GM12878 (cell line): ENCODE data around the gene ANKRD40CL. TPM values are rescaled to one million over a fixed set of nuclear protein-coding genes. Genes with fewer than 3 reads are reported as not detected.

ENCODE experiments used
- ATAC-seq: fragments of 200-7000 bp; cut with Tn5 transposase; 3 replicates; pipeline ENCODE4 v1.9.1; 2020; ENCODE audit warnings: mild to moderate bottlenecking, moderate library complexity
- BruUV-seq: library from RNA; stranded (reverse); fragments of 400-500 nt; replicated peaks from 2 replicates; lab custom pipeline; 2021; lab: Mats Ljungman, UMichigan
- CTCF ChIA-PET: fragments of 300-600 bp; sonication (Branson Sonifier 250); formaldehyde crosslinking; extraction: SDS; loops from one replicate; lab custom pipeline; 2021; ENCODE audit warnings: inconsistent platforms; lab: Yijun Ruan, JAX
- POLR2A ChIA-PET: fragments of 350-600 bp; formaldehyde crosslinking; extraction: SDS; loops from one replicate; lab custom pipeline; 2021; ENCODE audit warnings: inconsistent platforms; lab: Charles Lee
- RAD21 ChIA-PET: fragments of 300-600 bp; sonication (Branson Sonifier 250); formaldehyde crosslinking; loops from one replicate; lab custom pipeline; 2023; ENCODE audit warnings: antibody characterized with exemption; ENCODE audit not compliant: unreplicated experiment; lab: Charles Lee
- SMC1A ChIA-PET: fragments of 300-600 bp; sonication (Branson Sonifier 250); formaldehyde crosslinking; loops from one replicate; lab custom pipeline; 2023; ENCODE audit not compliant: unreplicated experiment, uncharacterized antibody; lab: Charles Lee
- DNase-seq: peaks from one replicate; pipeline ENCODE4 v3.0.0-alpha.2; 2011; ENCODE audit warnings: low read depth, low spot score
- FAIRE-seq: peaks from 3 replicates; lab custom pipeline; 2011; peaks lifted over from hg19 to GRCh38; lab: Jason Lieb, UNC
- H2AFZ ChIP-seq: 2 replicates; pipeline ENCODE4 v1.6.0; 2011; ENCODE audit warnings: low read depth, low read length, control low read depth; ENCODE audit not compliant: control insufficient read depth
- H3K27ac ChIP-seq: 2 replicates; pipeline ENCODE4 v1.5.1; 2011; ENCODE audit warnings: control low read depth; ENCODE audit not compliant: control insufficient read depth, insufficient read depth
- H3K27me3 ChIP-seq, 2 experiments: replicated peaks in 1 of 2; 2 replicates each; pipeline versions ENCODE4 v1.6.0 to v1.6.1; 2011; ENCODE audit warnings: low read length in 1 of 2; ENCODE audit not compliant: control insufficient read depth in 2 of 2, insufficient read depth in 2 of 2
- H3K36me3 ChIP-seq, 2 experiments: 2 replicates each; pipeline ENCODE4 v1.5.1; 2011; ENCODE audit warnings: low read length in 1 of 2; ENCODE audit not compliant: control insufficient read depth in 2 of 2, insufficient read depth in 2 of 2
- H3K4me1 ChIP-seq: 2 replicates; pipeline ENCODE4 v1.6.1; 2011; ENCODE audit warnings: mild to moderate bottlenecking, low read length, moderate library complexity, mixed read lengths; ENCODE audit not compliant: control insufficient read depth, insufficient read depth
- H3K4me2 ChIP-seq: 2 replicates; pipeline ENCODE4 v1.6.0; 2011; ENCODE audit warnings: control low read depth; ENCODE audit not compliant: control insufficient read depth, insufficient read depth
- H3K4me3 ChIP-seq: fragments of 200-600 bp; sonication (generic); 2 replicates; pipeline ENCODE4 v1.5.1; 2016
- H3K79me2 ChIP-seq: 2 replicates; pipeline ENCODE4 v1.6.0; 2011; ENCODE audit warnings: low read length; ENCODE audit not compliant: control insufficient read depth, insufficient read depth
- H3K9ac ChIP-seq: 2 replicates; pipeline ENCODE4 v1.8.0; 2011; ENCODE audit warnings: low read length, control low read depth, mixed read lengths; ENCODE audit not compliant: control insufficient read depth, insufficient read depth
- H3K9me3 ChIP-seq: replicated peaks from 3 replicates; pipeline ENCODE4 v1.5.1; 2011; ENCODE audit warnings: mild to moderate bottlenecking, low read length; ENCODE audit not compliant: control insufficient read depth, insufficient read depth
- H4K20me1 ChIP-seq: 2 replicates; pipeline ENCODE4 v1.6.0; 2011; ENCODE audit not compliant: control insufficient read depth, insufficient read depth
- HCFC1 ChIP-seq: fragments of 150-350 bp; IDR thresholded peaks from 2 replicates; pipeline ENCODE4 v1.6.1; 2014; ENCODE audit warnings: low read length
- MXI1 ChIP-seq: fragments of 150-350 bp; IDR thresholded peaks from 2 replicates; pipeline ENCODE4 v1.6.1; 2011; ENCODE audit warnings: low read depth, mild to moderate bottlenecking, inconsistent platforms, low read length, improper control_type of control experiment
- NKRF ChIP-seq: fragments of 450-650 bp; conservative IDR thresholded peaks from 2 replicates; pipeline ENCODE4 v1.6.1; 2017; ENCODE audit warnings: mild to moderate bottlenecking, moderate library complexity
- NR2F1 ChIP-seq: fragments of 450-650 bp; conservative IDR thresholded peaks from 2 replicates; pipeline ENCODE4 v1.6.1; 2017; ENCODE audit warnings: mild to moderate bottlenecking
- RAD21 ChIP-seq: IDR thresholded peaks from 2 replicates; pipeline ENCODE4 v1.6.1; 2011; ENCODE audit warnings: mild to moderate bottlenecking, low read depth, low read length, moderate library complexity; ENCODE audit not compliant: insufficient read depth
- RFX5 ChIP-seq: IDR thresholded peaks from 2 replicates; pipeline ENCODE4 v1.6.1; 2011; ENCODE audit warnings: low read depth, low read length, improper control_type of control experiment
- SMARCA5 ChIP-seq: fragments of 450-650 bp; IDR thresholded peaks from 2 replicates; pipeline ENCODE4 v1.6.1; 2017; ENCODE audit warnings: mild to moderate bottlenecking
- ZNF622 ChIP-seq: fragments of 450-650 bp; IDR thresholded peaks from 2 replicates; pipeline ENCODE4 v1.6.1; 2017; ENCODE audit warnings: mild to moderate bottlenecking, inconsistent platforms
- WGBS: methylation state at CpG from one replicate; pipeline ENCODE4 v1.1.6; 2016; ENCODE audit warnings: low lambda C conversion rate; ENCODE audit not compliant: insufficient replicate concordance, insufficient coverage; ENCODE audit errors: missing lambda C conversion rate; 5-methylcytosine and 5-hydroxymethylcytosine counted together
- in situ Hi-C: fragments of 300-500 bp; cut with MboI; formaldehyde crosslinking; loops from 9 replicates; pipeline ENCODE4 v1.14.3; 2018; ENCODE audit warnings: mixed read lengths
- intact Hi-C: fragments of 100-400 bp; cut with micrococcal nuclease; formaldehyde crosslinking; loops from one replicate; pipeline ENCODE4 v1.14.2; 2022; ENCODE audit not compliant: unreplicated experiment
- polyA plus RNA-seq, 11 experiments: library from polyadenylated mRNA; depleted of rRNA in 4 of 11; unstranded in 6 of 11; stranded (reverse) in 5 of 11; fragments of >200 nt; fragmentation: Nextera tagmentation in 4 of 11; fragmentation: Illumina TruSeq in 1 of 11; extraction: Ambion mirVana in 4 of 11; extraction: Trizol in 1 of 11; gene quantifications; 1 replicate in 1 of 11; 2 replicates in 10 of 11; pipeline versions ENCODE4 v1.2.1 to v1.2.3, GENCODE V29; 2011 to 2016; ENCODE audit warnings: inconsistent platforms in 2 of 11, missing spikeins in 2 of 11, low read depth in 1 of 11
- total RNA-seq, 4 experiments: library from RNA; depleted of rRNA in 3 of 4; stranded (reverse); fragments of >200 nt in 3 of 4; fragmentation: Illumina TruSeq in 1 of 4; extraction: Trizol in 1 of 4; gene quantifications; 2 replicates each; pipeline versions ENCODE4 v1.2.1 to v1.2.3, GENCODE V29; 2013 to 2021
- TF ChIP-seq, protein P1 (sequence below): fragments of 450-650 bp; IDR thresholded peaks from 2 replicates; pipeline ENCODE4 v1.6.1; 2017; ENCODE audit warnings: mild to moderate bottlenecking, moderate library complexity

The ANKRD40CL gene
- total and polyA plus RNA-seq, 10 of the 15 experiments (the other 5 are each of a cell fraction or from before 2014, with no cell fraction given), result not detected

DNA sequence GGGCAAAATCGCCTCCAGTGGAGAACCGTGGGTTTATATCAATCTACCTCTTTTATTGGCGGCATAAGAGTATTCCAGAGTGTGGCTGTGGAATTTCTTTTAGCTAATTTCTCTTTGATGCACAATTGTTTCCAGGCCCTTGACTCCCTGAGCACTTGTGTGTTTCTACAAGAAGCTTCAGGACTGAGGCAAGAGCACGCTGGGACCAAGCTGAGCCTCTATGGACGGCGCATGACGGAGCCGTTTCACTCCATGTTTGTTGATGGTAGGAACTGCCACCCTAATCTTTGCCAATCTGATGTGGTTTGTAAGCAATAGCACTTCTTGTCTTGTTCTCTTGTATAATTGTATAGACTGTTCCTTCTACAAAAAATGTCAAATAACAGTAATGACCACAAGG, 11.2 kb upstream of the ANKRD40CL start:
- no peaks in the 10 kb centered on the region for H3K36me3 ChIP-seq
- intact Hi-C loops (no loop called here), in situ Hi-C loops (no loop called here)
- no peaks in the 10 kb centered on the region for H4K20me1 ChIP-seq
- H2AFZ ChIP-seq, result no peak overlapping the region
- ATAC-seq (no peak), DNase-seq (no peak), FAIRE-seq (no peak)
- no peaks in the 10 kb centered on the region for H3K4me1 ChIP-seq
- TF ChIP-seq RFX5, result no peak
- POLR2A ChIA-PET, result no interaction called here
- WGBS, result 64% methylated on average over 8 of the region's 8 CpGs
- no TSS peak for BruUV-seq
- no peaks in the 10 kb centered on the region for H3K9me3 ChIP-seq
- no peak overlapping the region for H3K4me2 ChIP-seq
- no peaks in the 10 kb centered on the region for H3K79me2 ChIP-seq
- no peak overlapping the region for H3K9ac ChIP-seq
- H3K27me3 ChIP-seq, result no peaks in the 10 kb centered on the region
- SMC1A ChIA-PET, result no interaction called here
- no peak overlapping the region for H3K4me3 ChIP-seq
- RAD21 ChIA-PET, result no interaction called here
- no peak overlapping the region for H3K27ac ChIP-seq
- CTCF ChIA-PET, result interaction anchor here (1.2 kb wide), 1 partner anchor 63 kb away, joined by 4 read pairs; no protein-coding TSS in a partner anchor

DNA sequence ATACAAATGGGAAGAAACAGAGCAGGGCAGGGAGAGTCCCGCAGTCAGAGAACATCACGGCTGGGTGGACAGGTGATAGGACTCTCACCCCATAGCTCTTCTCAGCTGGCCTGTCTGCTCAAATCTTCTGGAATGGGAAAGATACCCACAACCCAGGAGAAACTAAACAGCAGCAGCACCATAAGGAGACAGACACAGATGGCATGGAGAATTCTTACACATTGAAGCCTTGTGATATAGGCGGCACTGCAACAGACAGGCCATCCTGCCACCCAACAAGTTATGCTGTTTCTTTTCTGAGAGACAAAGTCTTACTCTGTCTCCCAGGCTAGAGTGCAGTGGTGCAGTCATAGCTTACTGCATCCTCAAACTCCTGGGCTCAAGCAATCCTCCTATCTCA, 8.6 kb upstream of the ANKRD40CL start:
- Histone ChIP-seq H2AFZ (no peak overlapping the region), H3K27ac (no peak overlapping the region), H3K27me3 (no peaks in the 10 kb centered on the region), H3K4me2 (no peak overlapping the region), H3K9ac (no peak overlapping the region), H4K20me1 (no peaks in the 10 kb centered on the region), H3K36me3 (no peaks in the 10 kb centered on the region), H3K79me2 (no peaks in the 10 kb centered on the region)
- no TSS peak for BruUV-seq
- in situ Hi-C loops, result no loop called here
- ATAC-seq (no peak), DNase-seq (no peak), FAIRE-seq (no peak)
- RAD21 ChIA-PET, result no interaction called here
- SMC1A ChIA-PET, result interaction anchor here (0.5 kb wide), 1 partner anchor 29 kb away, joined by 5 read pairs; no protein-coding TSS in a partner anchor
- WGBS, result 98% methylated on average over 3 of the region's 3 CpGs
- POLR2A ChIA-PET, result no interaction called here
- TF ChIP-seq MXI1 (no peak), NR2F1 (no peak), ZNF622 (no peak), HCFC1 (no peak), SMARCA5 (no peak), RAD21 (no peak), NKRF (no peak)
- TF ChIP-seq, protein P1, sequence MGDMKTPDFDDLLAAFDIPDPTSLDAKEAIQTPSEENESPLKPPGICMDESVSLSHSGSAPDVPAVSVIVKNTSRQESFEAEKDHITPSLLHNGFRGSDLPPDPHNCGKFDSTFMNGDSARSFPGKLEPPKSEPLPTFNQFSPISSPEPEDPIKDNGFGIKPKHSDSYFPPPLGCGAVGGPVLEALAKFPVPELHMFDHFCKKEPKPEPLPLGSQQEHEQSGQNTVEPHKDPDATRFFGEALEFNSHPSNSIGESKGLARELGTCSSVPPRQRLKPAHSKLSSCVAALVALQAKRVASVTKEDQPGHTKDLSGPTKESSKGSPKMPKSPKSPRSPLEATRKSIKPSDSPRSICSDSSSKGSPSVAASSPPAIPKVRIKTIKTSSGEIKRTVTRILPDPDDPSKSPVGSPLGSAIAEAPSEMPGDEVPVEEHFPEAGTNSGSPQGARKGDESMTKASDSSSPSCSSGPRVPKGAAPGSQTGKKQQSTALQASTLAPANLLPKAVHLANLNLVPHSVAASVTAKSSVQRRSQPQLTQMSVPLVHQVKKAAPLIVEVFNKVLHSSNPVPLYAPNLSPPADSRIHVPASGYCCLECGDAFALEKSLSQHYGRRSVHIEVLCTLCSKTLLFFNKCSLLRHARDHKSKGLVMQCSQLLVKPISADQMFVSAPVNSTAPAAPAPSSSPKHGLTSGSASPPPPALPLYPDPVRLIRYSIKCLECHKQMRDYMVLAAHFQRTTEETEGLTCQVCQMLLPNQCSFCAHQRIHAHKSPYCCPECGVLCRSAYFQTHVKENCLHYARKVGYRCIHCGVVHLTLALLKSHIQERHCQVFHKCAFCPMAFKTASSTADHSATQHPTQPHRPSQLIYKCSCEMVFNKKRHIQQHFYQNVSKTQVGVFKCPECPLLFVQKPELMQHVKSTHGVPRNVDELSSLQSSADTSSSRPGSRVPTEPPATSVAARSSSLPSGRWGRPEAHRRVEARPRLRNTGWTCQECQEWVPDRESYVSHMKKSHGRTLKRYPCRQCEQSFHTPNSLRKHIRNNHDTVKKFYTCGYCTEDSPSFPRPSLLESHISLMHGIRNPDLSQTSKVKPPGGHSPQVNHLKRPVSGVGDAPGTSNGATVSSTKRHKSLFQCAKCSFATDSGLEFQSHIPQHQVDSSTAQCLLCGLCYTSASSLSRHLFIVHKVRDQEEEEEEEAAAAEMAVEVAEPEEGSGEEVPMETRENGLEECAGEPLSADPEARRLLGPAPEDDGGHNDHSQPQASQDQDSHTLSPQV, result no peak
- TF ChIP-seq, all 136 proteins: peak for 0
- H3K4me3 ChIP-seq, result no peak overlapping the region
- no peaks in the 10 kb centered on the region for H3K9me3 ChIP-seq
- peaks cover 8% of the 10 kb centered on the region for H3K4me1 ChIP-seq
- CTCF ChIA-PET, result interaction anchor here (1.0 kb wide), 1 partner anchor 11 kb away, joined by 3 read pairs; no protein-coding TSS in a partner anchor
- intact Hi-C loops, result no loop called here
